Stimulated activated CD8-positive, alpha-beta memory T cell treated with anti-CD3 and anti-CD28 coated beads, Interleukin-12 subunit alpha, Interleukin-12 subunit beta, amount 100 ng/mL, for 24 hours (primary cell): ENCODE measurements around the gene GABRB1.
"Not testable (repeated sequence)": the region's sequence is repeated elsewhere in the genome, so short reads cannot be mapped to it uniquely, and the experiment has no call there.

Experiments used
- DNase-seq: peaks from one replicate; pipeline ENCODE4 v3.0.0-alpha.2; 2020; ENCODE audit errors: extremely low read depth

The GABRB1 gene

DNA sequence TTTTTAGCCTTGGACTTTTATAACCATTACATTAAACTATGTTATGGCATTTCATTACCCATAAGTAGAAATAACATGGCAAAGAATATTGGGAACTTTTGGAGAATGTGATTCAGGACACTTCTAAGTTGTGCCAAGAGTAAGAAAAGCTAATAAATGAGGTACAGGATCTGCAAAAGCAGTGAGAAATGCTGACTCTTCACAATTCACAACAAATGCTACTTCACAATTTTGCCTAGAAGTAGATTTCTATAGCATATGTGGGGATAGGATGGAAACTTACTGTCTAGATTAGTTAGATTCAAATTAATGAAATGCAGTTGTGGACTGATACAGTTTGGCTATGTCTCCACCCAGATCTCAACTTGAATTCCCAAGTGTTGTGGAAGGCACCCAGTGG lies 258.4 kb downstream of the GABRB1 start:
- DNase-seq = no peak

DNA sequence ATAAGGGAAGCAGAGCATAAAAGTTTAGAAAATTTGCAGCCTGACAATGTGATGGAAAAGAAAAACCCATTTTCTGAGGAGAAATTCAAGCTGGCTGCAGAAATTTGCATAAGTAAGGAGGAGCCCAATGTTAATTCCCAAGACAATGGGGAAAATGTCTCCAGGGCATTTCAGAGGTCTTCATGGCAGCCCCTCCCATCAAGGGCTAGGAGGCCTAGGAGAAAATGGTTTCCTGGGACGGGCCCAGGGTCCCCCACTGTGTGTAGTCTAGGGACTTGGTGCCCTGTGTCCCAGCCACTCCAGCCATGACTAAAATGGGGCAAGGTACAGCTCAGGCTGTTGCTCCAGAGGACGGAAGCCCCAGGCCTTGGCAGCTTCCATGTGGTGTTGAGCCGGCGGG lies 259.5 kb downstream of the GABRB1 start:
- DNase-seq = not testable (repeated sequence)

DNA sequence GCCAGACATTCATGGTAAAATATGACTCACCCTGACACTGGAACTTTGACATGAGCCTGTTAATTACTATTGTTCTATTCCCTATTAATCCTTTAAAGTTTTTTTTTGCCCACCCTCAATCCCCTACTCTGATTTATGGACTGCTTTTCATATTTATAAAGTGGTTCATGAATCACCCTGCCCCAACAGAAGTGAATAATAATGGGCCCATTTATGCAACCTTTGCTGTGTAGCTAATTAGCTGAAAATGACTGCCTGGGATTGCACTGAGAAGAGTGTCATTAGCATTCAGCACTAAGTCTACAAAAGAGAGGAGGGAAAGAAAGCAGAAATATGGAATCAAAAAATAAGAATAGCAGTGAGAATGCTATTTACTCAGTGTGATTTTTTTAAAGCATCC lies 277.8 kb downstream of the GABRB1 start:
- no peak for DNase-seq

DNA sequence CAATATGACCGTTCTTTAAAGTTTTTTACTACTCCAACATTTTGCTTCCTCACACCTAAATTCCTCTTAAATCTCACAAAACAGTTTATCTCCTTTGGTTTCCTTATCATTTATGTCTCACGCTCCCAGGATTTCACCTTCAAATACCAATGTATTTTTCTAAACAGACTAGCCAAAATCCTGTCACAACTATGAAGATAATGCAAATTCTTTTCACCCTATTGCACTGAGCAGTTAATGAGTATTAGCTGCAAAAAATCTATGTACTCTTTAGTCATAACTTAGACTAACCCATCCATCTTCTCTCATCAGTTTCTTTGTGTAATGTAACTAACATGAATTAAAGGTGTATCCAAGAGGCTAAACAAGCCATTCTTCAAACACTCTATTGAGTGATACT lies 280.8 kb downstream of the GABRB1 start:
- DNase-seq = no peak

DNA sequence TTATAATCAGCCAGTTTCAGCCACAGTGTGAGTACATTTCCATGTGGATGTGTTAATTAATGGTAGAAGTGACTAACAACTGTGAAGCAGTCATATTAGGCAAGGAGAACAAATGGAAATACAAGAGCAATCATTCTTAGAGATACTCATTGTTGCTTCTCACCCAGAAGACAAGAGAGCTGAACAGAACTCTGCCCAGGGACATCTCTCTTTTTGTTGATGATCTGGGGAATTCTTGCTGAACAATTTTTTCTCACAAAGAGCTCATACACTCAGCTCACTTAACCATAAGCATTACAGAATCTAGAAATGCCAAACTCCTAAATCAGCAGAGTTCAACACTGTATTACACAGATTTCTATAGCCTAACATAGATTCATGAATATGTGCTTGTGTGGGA lies 282.0 kb downstream of the GABRB1 start:
- no peak for DNase-seq

DNA sequence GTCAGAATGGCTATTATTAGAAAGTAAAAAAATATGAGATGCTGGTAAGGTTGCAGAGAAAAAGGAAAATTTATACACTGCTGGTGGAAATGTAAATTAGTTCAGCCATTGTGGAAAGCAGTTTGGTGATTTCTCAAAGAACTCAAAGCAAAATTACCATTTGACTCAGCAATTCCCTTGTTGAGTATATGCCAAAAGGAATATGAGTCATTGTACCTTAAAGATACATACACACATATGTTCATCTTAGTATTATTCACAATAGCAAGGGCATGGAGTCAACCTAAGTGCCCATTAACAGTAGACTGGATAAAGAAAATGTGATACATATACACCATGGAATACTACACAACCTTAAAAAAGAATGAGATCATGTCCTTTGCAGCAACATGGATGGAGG lies 284.0 kb downstream of the GABRB1 start:
- no peak for DNase-seq

DNA sequence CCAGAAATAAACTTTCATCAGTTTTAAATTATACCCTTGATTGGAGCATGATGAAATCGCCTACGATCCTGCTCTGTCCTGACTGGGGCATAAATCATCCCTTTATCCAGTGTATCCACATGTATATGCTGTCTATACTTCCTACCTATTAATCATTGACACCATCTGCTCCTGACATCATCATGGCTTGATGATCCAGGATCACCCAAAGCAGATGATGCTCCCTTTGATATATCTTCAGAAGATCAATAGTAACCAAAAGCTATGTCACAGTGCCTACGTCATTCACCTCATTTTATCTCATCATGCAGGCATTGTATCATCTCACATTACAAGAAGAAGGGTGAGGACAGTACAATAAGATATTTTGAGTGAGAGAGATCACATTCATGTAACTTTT lies 294.7 kb downstream of the GABRB1 start:
- no peak for DNase-seq

DNA sequence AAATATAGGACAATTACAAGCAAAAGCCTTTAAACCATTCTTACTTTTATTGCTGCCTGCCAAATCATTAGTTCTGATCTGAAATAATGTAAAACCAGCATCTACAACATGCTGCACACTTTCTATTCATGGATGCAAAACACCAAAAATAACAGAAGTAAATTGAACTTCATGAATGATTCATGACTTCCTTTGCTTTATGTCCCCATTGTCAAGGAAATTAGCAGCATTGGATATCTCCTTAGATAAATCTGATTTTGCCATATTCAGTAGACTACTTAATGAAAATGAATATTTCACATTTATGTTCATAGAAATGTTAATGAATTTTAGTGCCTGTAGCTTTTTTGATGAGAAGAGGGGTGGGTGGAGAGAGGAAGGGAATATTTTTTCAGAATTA lies 299.5 kb downstream of the GABRB1 start:
- DNase-seq = no peak

DNA sequence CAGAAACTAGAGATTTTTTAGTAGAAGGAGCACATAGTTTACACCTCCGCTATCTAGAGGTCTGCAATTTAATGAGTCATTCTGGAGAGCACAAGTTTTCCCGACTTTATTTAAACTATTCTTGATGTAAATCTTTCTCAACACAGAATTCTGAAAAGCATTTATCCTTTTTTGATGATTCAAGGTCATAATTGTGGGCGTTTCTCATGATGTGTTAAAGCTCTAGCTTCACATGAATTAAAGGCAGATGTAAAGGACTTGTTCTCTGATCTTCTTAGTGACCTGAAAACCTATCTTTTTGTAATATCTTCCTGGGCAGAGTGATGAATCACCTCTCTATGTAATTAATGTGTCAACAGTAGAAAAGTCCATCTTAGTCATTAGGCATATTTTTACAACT lies 303.3 kb downstream of the GABRB1 start:
- no peak for DNase-seq

DNA sequence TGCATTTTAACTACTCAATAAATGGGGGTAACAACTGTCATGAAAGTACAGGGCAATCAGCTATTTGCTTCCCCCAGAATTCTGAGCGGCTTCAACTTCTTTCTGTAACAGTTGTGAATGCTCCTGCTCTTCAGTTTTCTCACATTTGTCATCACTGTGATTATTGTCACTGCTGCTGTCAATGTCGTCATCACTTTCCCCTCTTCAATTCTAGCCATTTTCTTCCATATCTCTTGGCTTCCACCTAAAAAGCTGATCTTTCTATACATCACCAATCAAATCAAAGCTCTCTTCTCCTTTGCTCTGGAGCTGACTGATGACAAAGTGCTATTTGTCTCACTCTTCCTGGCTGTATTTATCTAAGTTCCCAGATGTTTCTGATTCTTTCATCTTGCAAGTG lies 306.5 kb downstream of the GABRB1 start:
- DNase-seq = no peak

DNA sequence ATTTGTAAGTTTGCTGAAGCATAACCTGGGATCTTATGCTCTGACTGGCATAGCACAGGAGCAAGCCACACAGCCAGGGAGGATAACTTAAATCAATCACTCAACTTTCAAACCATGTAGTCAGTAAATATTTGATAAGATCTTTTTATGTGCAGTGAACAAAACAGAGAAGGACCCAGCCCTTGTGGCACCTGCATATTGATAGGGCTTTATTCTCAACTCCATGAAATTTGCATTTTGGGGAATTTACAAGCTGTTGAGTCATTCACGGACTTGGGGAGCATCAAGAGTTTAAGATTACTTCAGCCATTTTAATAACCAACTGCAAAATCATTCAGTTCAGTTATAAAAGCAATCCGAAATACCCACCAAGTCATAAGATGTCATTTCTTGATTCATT lies 309.5 kb downstream of the GABRB1 start:
- no peak for DNase-seq

DNA sequence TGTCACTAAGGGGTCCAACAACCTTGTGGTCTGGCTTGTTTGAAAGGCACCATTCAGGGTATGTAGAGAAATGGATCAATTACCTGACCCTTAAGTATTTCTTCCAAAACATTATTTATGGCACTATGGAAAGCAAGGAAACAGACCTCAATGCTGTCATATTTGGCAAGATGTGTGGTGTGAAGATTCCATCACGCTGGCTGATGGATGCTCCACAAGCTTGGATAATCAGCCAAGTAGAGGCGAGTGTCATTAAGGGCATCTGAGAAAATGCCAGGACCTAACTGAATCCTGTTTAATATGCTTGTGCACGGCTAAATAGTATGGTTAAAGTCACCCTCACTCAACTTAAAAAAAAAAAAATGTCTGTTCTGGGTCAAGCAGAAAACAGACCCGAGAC lies 311.4 kb downstream of the GABRB1 start:
- DNase-seq = no peak

DNA sequence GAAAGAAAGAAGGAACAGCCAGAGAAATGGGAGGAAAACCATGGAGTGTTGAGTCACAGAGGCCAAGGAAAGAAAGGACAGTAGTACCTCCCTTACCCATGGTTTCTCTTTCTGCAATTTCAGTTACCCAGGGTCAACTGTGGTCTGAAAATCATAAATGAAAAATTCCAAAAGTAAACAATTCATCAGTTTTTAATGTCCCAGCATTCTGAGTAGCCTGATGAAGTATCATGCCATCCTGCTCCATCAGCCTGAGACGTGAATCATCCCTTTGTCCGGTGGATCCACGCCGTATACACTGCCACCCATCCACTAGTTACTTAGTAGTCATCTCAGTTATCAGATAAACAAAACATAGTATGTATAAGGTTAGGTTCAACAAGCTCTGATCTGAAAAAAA lies 318.0 kb downstream of the GABRB1 start:
- no peak for DNase-seq

DNA sequence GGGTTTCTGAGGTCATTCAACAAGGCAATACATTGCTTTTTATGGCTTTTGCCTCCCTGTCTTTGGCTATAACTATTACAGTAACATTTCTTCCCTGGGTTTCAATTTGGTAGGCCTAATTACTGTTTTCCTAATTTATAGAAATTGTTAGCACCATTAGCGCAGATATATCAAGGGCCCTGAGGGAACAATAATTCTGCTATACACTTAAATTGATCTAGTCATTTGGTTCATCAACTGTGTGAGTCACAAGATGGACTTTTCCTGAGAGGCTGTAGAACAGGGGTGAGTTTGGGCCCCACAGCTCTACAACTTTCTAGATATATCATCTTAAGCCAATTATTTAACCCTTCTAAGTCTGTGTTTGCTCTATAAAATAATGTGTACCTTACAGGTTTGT lies 324.2 kb downstream of the GABRB1 start:
- no peak for DNase-seq

DNA sequence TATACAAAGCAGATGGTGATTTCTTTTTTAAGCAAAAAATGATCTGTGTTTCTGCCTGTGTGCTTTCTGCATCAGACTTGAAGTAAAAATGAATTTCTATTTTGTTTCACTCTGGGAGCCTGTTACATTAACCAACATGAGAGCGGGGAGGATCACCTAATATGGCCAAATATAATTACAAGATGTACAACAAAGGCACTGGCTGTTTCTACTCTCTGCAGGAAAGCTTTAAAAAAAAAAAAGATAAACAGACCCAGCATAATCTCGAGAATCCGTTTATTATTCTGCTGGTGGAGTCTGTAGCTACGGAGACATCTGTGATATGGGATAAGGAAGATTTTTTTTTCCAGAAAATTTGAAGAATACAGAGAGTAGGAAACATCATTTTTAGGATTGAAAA lies 328.5 kb downstream of the GABRB1 start:
- no peak for DNase-seq

DNA sequence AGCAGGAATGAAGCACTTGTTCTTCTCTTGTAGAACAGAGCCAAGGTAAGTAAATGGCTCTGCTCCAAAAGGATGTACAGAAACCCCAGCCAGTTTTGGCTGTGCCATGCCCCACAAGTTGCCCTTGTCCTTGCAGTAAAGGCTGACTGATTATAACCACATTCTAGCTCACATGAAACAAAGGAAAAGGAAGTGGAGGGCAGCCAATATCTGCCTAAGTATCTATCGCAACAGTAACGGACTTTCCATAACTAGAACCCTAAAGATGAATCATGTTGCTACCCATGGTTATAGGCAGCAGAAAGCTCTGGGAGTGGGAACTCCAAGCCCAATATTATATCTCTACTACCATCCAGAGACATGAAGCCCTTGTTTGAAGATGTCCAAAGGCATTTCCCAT lies 336.4 kb downstream of the GABRB1 start:
- no peak for DNase-seq

DNA sequence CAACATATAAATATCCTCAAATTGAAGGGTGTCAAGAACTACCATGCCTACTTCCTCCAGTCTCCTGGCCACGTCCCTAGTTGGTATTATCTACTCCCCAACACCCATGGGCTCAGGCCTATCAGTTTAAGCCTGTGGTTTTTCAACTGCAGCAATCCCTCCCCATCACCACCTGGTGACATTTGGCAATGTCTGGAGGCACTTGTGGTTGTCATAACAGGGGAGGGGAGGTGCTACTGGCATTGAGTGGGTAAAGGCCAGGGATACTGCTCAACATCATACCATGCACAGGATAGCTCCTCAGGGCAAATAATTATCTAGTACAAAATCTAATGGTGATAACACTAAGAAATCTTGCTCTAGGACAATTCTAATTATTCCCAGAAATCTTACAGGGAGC lies 336.8 kb downstream of the GABRB1 start:
- DNase-seq = no peak

DNA sequence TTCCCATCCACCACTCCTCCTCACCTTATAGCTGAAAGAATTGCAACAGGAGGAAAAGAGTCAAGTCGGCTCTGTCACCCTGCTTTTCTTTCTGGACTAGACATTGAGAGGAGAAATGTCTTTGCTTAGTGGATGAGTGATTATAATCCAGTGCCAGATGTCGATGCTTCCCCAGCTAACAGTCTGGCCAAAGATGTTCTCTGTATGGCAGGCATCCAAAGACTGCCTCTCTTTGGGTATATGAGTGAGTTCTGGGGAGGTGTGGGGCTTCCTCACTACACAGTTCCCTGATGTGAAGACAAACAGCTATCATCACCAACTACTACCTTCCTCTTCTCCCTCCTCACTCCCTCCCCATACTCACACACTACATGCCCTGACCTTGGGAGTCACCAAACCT lies 341.2 kb downstream of the GABRB1 start:
- DNase-seq = no peak

DNA sequence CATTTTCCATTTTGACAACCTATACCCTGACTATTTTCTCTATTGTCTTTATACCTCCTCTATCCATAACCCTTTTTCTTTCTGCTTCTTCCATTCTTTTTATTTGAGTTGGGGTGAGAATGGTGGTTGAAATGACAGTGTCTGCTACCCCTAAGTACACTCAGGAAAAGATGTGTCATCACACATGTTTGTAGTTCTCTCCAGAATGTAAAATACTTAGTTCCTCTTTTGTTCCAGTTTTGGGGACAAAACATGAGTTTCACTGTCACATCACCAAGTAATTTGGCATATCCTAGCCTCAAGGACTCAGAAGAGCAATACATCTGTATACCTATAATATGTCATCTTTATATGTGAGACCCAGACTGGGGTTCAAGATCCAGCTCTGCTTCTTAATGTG lies 341.8 kb downstream of the GABRB1 start:
- DNase-seq = no peak

DNA sequence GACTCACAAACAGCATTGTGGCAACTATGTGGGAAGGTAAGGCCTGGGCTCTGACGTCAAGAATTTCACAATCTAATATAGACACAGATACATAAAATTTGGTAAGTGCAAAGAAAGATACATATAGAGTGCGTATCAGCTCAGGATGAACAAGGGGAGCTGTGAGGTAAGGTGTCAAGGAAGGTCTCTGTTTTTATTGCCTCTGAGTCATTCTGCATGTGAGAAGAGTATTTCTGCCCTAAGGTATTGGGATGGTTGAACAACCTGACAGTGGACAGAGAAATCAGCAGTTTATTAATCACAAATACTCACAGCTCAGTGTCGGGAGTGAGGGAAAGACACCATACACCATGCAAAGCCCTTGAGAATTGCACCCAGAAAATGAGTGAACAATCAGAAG lies 342.3 kb downstream of the GABRB1 start:
- no peak for DNase-seq

DNA sequence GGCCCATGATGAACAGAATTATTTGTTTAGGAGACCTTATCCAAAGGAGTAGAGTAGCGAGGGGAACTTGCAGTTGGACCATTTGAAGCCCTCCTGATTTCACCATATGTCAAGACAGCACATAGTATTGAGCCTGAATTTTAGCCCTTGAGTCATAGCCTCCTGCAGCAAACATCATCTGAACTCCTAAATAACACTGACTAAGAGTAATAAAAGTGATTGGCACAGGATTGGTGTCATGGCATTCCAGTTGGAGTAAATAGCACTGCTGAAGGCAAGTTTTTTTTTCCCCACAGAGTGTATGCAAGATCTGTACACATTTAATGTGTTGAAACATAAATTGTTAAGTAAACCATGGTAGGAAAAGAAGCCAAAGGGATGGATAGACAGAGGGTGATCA lies 343.1 kb downstream of the GABRB1 start:
- no peak for DNase-seq

DNA sequence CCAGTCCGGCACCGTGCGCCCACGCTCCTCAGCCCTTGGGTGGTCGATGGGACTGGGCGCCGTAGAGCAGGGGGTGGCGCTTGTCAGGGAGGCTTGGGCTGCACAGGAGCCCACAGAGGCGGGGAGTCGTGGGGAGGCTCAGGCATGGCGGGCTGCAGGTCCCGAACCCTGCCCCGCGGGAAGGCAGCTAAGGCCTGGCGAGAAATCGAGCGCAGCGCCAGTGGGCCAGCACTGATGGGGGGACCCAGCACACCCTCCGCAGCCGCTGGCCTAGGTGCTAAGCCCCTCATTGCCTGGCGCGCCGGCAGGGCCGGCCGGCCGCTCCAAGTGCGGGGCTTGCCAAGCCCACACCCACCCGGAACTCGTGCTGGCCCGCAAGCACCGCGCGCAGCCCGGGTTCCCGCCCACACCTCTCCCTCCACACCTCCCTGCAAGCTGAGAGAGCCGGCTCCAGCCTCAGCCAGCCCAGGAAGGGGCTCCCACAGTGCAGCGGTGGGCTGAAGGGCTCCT lies 346.7 kb downstream of the GABRB1 start:
- not testable (repeated sequence) for DNase-seq

DNA sequence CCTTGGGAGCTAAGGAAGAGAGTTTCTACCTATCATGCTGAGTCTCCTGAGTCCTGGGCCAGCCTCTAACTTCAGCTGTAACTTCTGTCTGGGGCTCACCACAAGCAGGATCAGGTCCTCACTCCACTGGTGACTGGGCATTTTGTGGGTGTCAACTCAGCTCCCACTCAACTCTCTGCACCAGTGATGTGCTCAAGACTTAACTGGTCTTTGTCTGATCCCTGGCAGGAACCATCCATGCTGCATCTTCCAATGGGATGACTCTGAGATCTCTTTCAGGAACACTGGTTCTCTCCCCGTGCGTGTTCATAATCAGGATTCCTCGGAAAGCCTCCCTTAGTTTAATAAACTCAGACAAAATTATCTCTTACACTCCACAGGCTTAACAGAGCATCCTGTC lies 349.8 kb downstream of the GABRB1 start:
- DNase-seq = no peak

DNA sequence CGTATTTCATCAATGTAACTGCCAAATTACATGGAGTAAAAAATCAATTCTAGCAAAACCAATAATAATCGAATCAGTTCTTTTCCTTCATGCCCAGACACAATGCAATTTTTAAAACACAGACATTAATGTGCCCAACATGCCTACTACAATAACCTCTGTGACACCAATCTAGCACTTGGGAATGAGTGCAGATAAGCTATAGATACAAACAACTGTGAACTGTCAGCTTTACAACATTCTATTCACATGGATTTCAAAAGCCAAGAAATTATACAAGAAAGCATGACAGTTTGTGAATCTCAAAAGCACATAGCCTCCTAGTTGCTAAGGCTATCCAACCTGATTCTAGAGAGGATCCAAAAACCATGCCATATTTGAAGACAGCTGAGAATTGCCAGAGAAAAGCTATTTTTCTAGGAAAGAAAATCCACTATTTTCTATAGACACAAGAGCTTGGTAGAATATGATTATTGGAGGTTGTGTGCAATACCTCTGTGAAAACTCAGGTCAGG lies 351.5 kb downstream of the GABRB1 start:
- DNase-seq = no peak
